Thoracic aorta (tissue), 2 donors: Measurements from ENCODE around the gene PDZRN3. TPM values are rescaled to one million over a fixed set of nuclear protein-coding genes. Genes with fewer than 3 reads are reported as not detected.

Experiments
- ATAC-seq: fragments of 150-250 bp; one replicate; pipeline ENCODE4 v1.8.0; 2017; ENCODE audit warnings: low read depth; ENCODE audit not compliant: insufficient number of reproducible peaks, low FRiP score
- DNase-seq: peaks from one replicate; pipeline ENCODE4 v3.0.0-alpha.2; 2020; ENCODE audit warnings: low spot score
- H3K27ac ChIP-seq, 2 donors: fragments of 200-600 bp; sonication (generic); 1 replicate in 1 of 2; 2 replicates in 1 of 2; pipeline ENCODE4 v1.5.1; 2016; ENCODE audit warnings: mild to moderate bottlenecking in 2 of 2, moderate library complexity in 2 of 2
- H3K27me3 ChIP-seq: fragments of 200-600 bp; sonication (generic); replicated peaks from 2 replicates; pipeline ENCODE4 v1.6.0; 2016; ENCODE audit warnings: mild to moderate bottlenecking; ENCODE audit not compliant: insufficient read depth
- H3K36me3 ChIP-seq: fragments of 200-600 bp; sonication (generic); one replicate; pipeline ENCODE4 v1.5.1; 2016
- H3K4me1 ChIP-seq, 2 donors: fragments of 200-600 bp; sonication (generic); 1 replicate in 1 of 2; 2 replicates in 1 of 2; pipeline versions ENCODE4 v1.5.1 to v1.6.0; 2016; ENCODE audit warnings: low read depth in 2 of 2, mild to moderate bottlenecking in 1 of 2; ENCODE audit not compliant: control insufficient read depth in 1 of 2
- H3K4me3 ChIP-seq: fragments of 200-600 bp; sonication (generic); 2 replicates; pipeline ENCODE4 v1.5.1; 2016; ENCODE audit warnings: mild to moderate bottlenecking
- H3K9me3 ChIP-seq: fragments of 200-600 bp; sonication (generic); 2 replicates; pipeline ENCODE4 v1.5.1; 2016
- total RNA-seq, 2 donors: library from RNA; depleted of rRNA; stranded (reverse); fragments of >200 nt; gene quantifications; one replicate each; pipeline versions ENCODE4 v1.1.0 to v1.2.3, GENCODE V29; 2016
- TF ChIP-seq, protein P1 (sequence below): fragments of 200-600 bp; sonication (generic); IDR thresholded peaks from one replicate; pipeline ENCODE4 v1.5.1; 2019; ENCODE audit warnings: antibody characterized with exemption

PDZRN3 gene
- total RNA-seq, 2 donors from 2014 or later: 140 to 166 TPM

DNA sequence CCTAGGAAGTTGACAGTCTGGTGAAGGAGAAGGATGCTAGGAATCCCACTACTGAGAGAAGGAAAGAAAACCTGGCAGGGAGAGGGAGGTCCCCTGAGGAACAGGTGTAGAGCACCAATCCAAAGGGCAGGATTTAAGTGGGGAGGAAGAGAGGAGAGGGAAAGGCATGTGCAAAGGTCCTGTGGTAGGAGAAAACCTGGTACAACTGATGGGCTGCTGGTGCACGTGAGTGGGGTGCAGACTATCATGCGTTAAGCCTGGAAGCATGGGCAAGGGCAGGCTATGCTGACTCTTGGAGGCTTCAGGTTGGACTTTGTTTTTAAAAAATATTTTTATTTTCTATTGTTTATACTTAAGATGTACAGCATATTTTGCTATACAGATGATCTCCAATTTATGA lies 209.6 kb downstream of the PDZRN3 start:
- H3K4me1 ChIP-seq: peaks cover 4 to 31% of the 10 kb centered on the region in 2 donors
- DNase-seq: no peak
- no peaks in the 10 kb centered on the region for H3K9me3 ChIP-seq
- no peak for ATAC-seq
- no peak overlapping the region for H3K27ac ChIP-seq
- TF ChIP-seq, protein P1, sequence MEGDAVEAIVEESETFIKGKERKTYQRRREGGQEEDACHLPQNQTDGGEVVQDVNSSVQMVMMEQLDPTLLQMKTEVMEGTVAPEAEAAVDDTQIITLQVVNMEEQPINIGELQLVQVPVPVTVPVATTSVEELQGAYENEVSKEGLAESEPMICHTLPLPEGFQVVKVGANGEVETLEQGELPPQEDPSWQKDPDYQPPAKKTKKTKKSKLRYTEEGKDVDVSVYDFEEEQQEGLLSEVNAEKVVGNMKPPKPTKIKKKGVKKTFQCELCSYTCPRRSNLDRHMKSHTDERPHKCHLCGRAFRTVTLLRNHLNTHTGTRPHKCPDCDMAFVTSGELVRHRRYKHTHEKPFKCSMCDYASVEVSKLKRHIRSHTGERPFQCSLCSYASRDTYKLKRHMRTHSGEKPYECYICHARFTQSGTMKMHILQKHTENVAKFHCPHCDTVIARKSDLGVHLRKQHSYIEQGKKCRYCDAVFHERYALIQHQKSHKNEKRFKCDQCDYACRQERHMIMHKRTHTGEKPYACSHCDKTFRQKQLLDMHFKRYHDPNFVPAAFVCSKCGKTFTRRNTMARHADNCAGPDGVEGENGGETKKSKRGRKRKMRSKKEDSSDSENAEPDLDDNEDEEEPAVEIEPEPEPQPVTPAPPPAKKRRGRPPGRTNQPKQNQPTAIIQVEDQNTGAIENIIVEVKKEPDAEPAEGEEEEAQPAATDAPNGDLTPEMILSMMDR: no peak
- no peak overlapping the region for H3K4me3 ChIP-seq
- no peaks in the 10 kb centered on the region for H3K36me3 ChIP-seq
- H3K27me3 ChIP-seq: no peaks in the 10 kb centered on the region

GRCh38 chr3:73413619-73414018 lies 211.1 kb downstream of the PDZRN3 start:
- Histone ChIP-seq H3K36me3 (no peaks in the 10 kb centered on the region), H3K27ac (no peak overlapping the region), H3K9me3 (no peaks in the 10 kb centered on the region), H3K4me1 (peaks cover 5 to 31% of the 10 kb centered on the region in 2 donors), H3K27me3 (no peaks in the 10 kb centered on the region), H3K4me3 (no peak overlapping the region)
- TF ChIP-seq, protein P1: no peak
- DNase-seq (no peak), ATAC-seq (no peak)

GRCh38 chr3:73411993-73412392 lies 212.7 kb downstream of the PDZRN3 start:
- Histone ChIP-seq H3K9me3 (no peaks in the 10 kb centered on the region), H3K4me3 (no peak overlapping the region), H3K4me1 (peaks cover 15 to 45% of the 10 kb centered on the region in 2 donors), H3K27me3 (no peaks in the 10 kb centered on the region), H3K36me3 (no peaks in the 10 kb centered on the region), H3K27ac (no peak overlapping the region)
- DNase-seq: no peak
- no peak for ATAC-seq
- TF ChIP-seq, protein P1: no peak

DNA sequence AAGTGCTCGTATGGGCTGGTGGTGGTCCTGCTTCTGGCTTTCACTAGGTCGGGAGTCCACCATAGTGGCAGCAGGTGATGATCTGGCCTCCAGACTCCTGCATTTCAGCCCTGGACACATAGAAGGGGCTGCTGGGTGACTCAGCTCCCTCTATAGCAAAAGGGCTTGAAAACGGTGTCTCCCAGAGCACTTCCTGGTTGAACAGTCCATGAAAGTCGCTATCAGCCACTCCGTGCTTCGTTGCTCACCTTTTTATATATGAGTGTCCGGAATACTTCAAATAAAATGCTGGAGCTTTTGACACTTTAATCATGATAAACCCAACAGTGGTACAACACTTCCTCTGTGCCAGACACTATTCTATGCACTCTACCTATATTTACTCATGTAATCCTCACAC lies 213.2 kb downstream of the PDZRN3 start:
- Histone ChIP-seq H3K4me1 (peaks cover 15 to 47% of the 10 kb centered on the region in 2 donors), H3K36me3 (no peaks in the 10 kb centered on the region), H3K4me3 (no peak overlapping the region), H3K27me3 (no peaks in the 10 kb centered on the region), H3K9me3 (no peaks in the 10 kb centered on the region), H3K27ac (no peak overlapping the region)
- ATAC-seq: no peak
- DNase-seq: no peak
- TF ChIP-seq, protein P1: no peak

DNA sequence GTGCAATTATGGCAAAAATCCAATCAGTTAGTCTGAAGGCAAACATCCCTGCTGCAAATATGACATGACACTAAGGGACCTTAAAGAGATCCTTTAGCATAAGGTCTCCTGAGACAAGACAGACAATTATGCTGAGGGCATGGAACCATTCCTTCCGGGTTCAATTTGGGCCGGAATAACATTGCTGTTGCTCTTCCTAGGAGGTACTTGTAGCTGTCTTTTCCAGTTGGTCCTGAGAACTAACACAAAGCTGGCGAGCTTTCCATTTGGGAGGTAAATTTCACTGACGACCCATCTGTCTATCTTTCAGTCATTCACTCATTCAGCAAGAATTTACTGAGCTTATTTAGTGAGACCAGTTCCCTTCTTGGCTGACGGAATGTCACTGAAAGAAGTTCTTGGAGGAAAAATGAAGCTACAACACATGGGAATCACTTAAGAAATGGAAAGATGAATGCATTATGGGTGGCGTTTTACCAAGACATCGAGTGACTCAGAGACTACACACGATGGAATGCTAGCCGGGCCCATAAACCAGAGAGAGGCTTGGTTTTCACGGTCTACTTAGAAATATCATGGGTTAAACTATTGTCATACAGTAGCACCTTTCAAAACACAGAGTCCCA lies 215.5 kb downstream of the PDZRN3 start:
- ATAC-seq (no peak), DNase-seq (no peak)
- no peaks in the 10 kb centered on the region for H3K36me3 ChIP-seq
- H3K4me3 ChIP-seq: no peak overlapping the region
- no peaks in the 10 kb centered on the region for H3K9me3 ChIP-seq
- no peaks in the 10 kb centered on the region for H3K27me3 ChIP-seq
- TF ChIP-seq, protein P1: no peak
- no peak overlapping the region for H3K27ac ChIP-seq
- peaks cover 15 to 57% of the 10 kb centered on the region in 2 donors for H3K4me1 ChIP-seq
